CD1c-positive myeloid dendritic cell (primary cell): ENCODE measurements around the gene FOXK2.

Experiments
- DNase-seq: peaks from one replicate; pipeline ENCODE4 v3.0.0-alpha.2; 2016; ENCODE audit errors: extremely low spot score

Gene FOXK2

GRCh38 chr17:82605939-82606600 lies 86.5 kb downstream of the FOXK2 start:
- no peak for DNase-seq

- DNase-seq = no peak
These were observed 89.3 kb downstream of the FOXK2 start for GRCh38 chr17:82608816-82609215.

- DNase-seq = no peak
These were observed 90.1 kb downstream of the FOXK2 start for GRCh38 chr17:82609655-82610054.

- no peak for DNase-seq
These were observed 91.9 kb downstream of the FOXK2 start for GRCh38 chr17:82611140-82612058.

GRCh38 chr17:82613283-82614094 lies 94.0 kb downstream of the FOXK2 start:
- no peak for DNase-seq

- DNase-seq = no peak
These were observed 94.6 kb downstream of the FOXK2 start for GRCh38 chr17:82614095-82614631.

GRCh38 chr17:82615084-82616020 lies 95.8 kb downstream of the FOXK2 start:
- no peak for DNase-seq

- DNase-seq = no peak
These were observed 96.6 kb downstream of the FOXK2 start for GRCh38 chr17:82616021-82616711.

- DNase-seq = no peak
These were observed 99.7 kb downstream of the FOXK2 start for GRCh38 chr17:82619211-82619610.

- no peak for DNase-seq
These were observed 100.1 kb downstream of the FOXK2 start for GRCh38 chr17:82619641-82620040.

GRCh38 chr17:82623707-82624106 lies 104.2 kb downstream of the FOXK2 start:
- DNase-seq = no peak

- no peak for DNase-seq
These were observed 107.9 kb downstream of the FOXK2 start for GRCh38 chr17:82627405-82627804.

- no peak for DNase-seq
These were observed 110.2 kb downstream of the FOXK2 start for GRCh38 chr17:82629748-82630147.

GRCh38 chr17:82630212-82630611 lies 110.7 kb downstream of the FOXK2 start:
- no peak for DNase-seq

- no peak for DNase-seq
These were observed 112.0 kb downstream of the FOXK2 start for GRCh38 chr17:82631544-82631943.

GRCh38 chr17:82632451-82632850 lies 112.9 kb downstream of the FOXK2 start:
- no peak for DNase-seq

GRCh38 chr17:82633343-82633742 lies 113.8 kb downstream of the FOXK2 start:
- DNase-seq = no peak

GRCh38 chr17:82636626-82637598 lies 117.4 kb downstream of the FOXK2 start:
- DNase-seq = no peak

GRCh38 chr17:82638183-82638773 lies 118.7 kb downstream of the FOXK2 start:
- no peak for DNase-seq
